Activated CD4-positive, alpha-beta T cell treated with anti-CD3 and anti-CD28 coated beads for 48 hours (primary cell): ENCODE data around the gene IL23R.

Experiments used
- DNase-seq: peaks from one replicate; pipeline ENCODE4 v3.0.0-alpha.2; 2020

Gene IL23R

DNA sequence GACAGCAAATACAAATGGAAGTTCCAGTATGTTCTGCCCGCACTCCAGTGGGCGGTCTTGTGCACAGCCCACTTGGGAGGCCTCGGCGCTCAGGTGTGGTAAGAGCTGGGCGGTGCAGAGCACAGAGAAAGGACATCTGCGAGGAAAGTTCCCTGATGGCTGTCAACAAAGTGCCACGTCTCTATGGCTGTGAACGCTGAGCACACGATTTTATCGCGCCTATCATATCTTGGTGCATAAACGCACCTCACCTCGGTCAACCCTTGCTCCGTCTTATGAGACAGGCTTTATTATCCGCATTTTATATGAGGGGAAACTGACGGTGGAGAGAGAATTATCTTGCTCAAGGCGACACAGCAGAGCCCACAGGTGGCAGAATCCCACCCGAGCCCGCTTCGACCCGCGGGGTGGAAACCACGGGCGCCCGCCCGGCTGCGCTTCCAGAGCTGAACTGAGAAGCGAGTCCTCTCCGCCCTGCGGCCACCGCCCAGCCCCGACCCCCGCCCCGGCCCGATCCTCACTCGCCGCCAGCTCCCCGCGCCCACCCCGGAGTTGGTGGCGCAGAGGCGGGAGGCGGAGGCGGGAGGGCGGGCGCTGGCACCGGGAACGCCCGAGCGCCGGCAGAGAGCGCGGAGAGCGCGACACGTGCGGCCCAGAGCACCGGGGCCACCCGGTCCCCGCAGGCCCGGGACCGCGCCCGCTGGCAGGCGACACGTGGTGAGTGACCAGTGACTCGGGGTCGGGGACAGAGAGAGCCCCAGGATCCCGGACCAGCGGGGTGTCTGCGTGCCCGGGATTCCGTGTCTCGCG, 141.2 kb downstream of the IL23R start, which contains the start of gene IL12RB2:
Gene IL12RB2, plus strand, starts transcription at position 623 of the 810 bp plus-strand sequence. CDS start 12,496 bp downstream, outside the sequence.
- DNase-seq = peak; percentile 77

DNA sequence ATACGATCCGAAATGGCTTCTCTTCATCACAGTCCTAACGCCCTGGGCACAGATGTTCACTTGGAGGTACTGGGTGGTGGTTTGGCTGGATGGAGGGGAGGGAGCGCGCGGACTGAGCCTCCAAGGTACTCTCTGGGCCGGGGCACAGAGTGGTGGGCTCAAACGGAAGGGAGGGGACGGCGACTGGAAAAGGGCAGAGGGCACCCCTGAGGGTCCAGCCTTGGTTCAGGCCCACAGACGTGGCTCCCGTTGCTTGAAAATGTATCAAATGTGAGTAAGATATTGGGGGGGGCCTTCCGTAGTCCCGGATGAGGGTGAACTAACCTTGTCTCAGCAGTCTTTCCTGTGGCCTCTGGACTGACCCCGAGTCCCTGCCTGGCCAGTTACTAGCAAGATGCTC, 141.9 kb downstream of the IL23R start:
- DNase-seq = peak; percentile 28
